GM19043 (cell line): ENCODE measurements around the gene DGAT2L6.

ENCODE experiments used
- ATAC-seq: cut with Tn5 transposase; IDR thresholded peaks from one replicate; pipeline ENCODE4 v1.9.1; 2021; ENCODE audit warnings: low read depth; ENCODE audit not compliant: unreplicated experiment

Gene DGAT2L6, protein sequence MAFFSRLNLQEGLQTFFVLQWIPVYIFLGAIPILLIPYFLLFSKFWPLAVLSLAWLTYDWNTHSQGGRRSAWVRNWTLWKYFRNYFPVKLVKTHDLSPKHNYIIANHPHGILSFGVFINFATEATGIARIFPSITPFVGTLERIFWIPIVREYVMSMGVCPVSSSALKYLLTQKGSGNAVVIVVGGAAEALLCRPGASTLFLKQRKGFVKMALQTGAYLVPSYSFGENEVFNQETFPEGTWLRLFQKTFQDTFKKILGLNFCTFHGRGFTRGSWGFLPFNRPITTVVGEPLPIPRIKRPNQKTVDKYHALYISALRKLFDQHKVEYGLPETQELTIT

DNA sequence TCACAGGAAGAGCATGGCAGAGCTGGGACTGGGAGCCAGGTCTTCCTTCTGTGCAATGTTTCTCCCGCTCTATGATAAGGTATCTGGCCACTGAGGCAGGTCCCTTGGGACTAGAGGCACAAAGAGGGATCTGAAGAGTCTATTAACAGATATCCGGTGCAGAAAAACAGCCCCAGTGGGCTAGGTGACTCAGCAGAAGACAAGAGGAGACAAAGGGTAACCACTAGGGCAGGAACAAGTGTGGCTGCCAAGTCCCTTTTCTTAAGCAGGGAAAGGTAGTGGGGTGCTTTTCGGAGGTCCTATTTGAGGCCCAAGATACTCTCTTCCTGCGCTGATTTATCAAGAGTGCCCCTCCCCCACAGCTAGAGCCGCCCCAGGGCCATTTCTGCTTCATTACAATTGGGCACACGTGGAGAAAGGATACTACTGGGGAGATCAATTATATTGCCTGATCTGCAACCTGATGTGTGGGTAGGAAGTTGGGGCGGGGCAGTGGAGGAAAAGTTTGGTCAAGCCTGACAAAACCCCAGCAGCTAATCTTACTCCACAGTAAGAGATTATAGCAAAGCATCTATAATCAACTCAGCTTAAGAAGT is at the start of gene DGAT2L6:
Gene DGAT2L6, plus strand, starts transcription at position 546 of the 596 bp plus-strand sequence. CDS start 100 bp downstream, outside the sequence.
- peak; percentile 72 for ATAC-seq

- no peak for ATAC-seq
Measured at GRCh38 chrX:70128071-70128470, 49.2 kb upstream of the DGAT2L6 start.

- no peak for ATAC-seq
Measured at GRCh38 chrX:70129816-70130215, 47.5 kb upstream of the DGAT2L6 start.

- ATAC-seq: no peak
Measured at GRCh38 chrX:70132224-70132623, 45.1 kb upstream of the DGAT2L6 start.

DNA sequence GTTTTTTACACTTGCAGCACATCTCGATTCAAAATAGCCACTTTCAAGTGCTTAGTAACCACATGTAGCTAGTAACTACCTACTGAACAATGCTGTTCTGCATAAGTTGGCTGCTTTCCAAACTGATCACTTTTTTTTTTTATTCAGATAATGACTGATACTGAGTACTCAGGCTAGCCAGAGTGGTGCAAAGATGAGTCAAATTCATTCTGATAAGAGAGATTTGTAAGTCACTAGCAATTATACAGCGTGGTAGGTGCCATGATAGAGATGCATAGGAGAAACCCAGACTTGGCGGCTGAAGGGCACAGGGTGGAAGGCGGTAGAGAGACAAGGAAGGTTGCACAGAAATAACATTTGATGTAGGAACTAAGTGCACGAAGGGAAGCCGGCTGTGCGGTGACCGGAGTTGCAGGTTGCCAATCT is 44.4 kb upstream of the DGAT2L6 start:
- ATAC-seq: peak; percentile 10

DNA sequence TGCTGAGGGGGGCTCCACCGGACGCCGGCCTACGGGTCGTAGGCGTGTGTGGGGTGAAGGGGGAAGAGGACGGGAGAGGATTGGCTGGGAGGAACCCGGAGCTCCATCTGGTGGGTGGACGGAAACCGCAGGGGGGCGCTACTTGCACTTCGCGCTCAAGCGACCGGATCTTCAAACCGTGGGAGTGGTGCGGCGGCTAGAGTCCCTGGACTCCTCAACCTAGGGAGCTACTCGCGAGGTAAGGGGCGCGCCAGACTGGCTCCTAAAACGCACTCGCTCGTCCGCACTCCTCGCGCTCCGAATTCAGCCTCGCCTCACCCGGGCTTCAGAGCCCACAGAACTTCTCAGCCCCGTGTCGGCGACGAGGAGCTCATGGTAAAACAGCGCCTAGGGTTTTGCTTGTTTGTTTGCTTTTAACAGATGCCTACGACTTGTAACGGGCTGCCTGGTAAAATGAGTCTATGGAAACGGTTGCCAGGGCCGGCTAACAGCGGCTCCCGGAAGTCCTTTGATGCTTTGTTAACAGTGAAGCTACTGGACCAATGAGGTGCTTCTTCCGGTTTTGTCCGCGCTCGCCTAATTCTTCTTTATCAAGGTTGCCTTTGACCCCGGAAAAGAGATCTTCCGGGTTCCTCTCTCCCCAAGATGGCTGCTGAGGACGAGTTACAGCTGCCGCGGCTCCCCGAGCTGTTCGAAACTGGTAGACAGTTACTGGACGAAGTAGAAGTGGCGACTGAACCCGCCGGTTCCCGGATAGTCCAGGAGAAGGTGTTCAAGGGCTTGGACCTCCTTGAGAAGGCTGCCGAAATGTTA is 43.8 kb upstream of the DGAT2L6 start, which contains the start of gene IGBP1:
Gene IGBP1, plus strand, starts transcription at position 145 of the 813 bp plus-strand sequence. Its CDS starts 501 bp downstream, at position 646.
- ATAC-seq: peak; percentile 86

- no peak for ATAC-seq
Measured at GRCh38 chrX:70134116-70134477, 43.2 kb upstream of the DGAT2L6 start.

DNA sequence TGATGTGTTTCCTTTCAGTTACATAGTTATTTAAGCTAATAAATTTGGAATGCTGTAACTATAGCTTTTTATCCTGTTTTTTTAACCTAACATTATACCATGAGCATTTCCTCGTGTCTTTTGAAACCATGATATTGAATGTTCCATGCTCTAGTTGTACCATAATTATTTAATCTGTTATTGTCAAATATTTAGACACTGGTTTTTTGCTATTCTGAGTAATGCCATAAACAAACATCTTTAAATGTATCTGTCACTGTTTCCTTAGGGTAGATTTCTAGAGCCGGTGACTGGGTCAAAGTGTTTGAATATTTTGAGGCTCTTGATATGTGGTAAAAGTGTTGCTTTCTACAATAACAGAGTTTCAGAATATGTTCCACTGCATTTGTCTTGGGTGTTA is 38.7 kb upstream of the DGAT2L6 start:
- ATAC-seq: no peak

GRCh38 chrX:70139736-70140135 is 37.5 kb upstream of the DGAT2L6 start:
- no peak for ATAC-seq

- ATAC-seq: no peak
Measured at GRCh38 chrX:70141373-70141772, 35.9 kb upstream of the DGAT2L6 start.

DNA sequence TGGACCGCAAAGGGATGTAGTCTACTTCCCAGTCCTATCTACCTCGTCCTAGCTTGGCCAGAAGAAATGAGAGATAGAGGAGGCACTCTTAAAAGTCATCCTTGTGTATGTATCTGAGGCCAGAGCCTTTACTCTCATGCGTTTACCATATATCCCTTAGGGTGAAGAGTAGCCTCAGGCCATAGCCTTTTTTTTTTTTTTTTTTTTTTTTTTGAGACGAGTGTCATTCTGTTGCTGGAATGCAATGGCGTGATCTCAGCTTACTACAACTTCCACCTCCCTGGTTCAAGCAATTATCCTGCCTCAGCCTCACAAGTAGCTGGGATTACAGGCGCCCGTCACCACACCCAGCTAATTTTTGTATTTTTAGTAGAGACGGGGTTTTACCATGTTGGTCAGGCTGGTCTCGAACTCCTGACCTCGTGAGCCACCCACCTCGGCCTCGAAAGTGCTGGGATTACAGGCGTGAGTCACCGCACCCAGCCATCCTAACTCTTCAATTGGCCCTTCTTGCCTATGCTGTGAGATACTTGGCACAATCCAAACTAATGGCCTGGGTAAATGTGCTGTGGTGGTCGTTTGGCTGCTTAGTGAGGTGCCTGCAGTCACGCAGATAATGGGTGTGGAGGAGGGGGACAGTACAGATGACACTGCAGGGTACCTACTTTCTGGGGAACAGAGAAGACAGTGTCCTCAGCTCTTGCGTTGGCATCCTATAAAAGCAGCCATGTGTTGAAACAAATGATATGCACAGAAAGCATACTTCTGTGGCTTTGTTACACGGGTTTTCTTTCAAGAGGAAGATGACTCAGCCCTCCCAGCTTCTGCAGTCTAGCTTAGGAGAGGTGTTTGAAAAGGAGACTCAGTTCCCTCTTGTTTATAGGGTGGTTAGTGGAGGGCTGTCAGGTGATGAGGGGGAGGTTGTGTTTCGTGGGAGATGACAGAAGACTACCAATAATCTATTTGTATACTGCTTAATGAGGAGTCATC is 10.4 kb upstream of the DGAT2L6 start:
- no peak for ATAC-seq

DNA sequence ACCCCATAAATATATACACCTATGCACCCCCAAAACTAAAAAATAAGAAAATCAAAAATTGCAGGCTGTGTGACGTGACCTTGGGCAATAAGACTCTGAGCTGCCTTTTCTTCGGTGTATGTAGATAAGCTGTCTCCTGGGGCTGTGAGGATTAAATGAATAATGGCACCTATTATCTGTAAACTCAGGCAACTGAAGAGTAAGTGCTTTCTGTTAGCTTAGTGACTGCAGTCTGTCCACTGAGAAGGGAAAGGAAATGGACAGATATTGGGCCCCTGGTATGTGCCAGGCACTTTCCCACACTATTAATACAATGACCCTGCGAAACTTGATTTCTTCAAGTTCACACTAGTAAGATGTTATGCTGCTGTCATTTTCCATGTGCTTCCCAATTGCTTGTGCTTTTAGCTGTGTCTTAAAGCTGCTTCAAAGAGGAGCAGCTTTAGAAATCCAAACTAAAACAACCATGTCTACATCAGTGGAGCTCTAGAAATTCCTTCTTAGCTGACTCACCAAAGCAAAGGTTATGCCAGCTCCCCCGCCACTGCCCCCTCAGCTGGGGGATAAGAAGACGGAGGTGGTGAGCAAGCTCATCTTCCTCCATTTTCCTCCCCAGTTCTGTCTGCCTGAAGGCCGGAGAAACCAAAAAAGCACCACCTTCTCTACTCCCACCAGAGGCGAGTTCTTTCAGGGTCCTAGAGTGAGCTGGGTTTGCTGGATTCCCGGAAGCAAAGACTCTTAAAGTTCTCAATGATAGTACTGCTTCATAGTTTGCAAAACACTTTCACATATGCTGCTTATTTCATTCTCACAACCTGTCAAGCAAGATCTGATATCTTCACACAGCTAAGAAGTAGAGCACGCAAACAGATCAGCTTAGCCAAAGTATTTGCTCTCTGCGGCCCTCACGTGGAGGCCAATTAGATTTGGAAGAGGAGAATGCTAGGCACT is 8.8 kb upstream of the DGAT2L6 start:
- ATAC-seq: no peak

DNA sequence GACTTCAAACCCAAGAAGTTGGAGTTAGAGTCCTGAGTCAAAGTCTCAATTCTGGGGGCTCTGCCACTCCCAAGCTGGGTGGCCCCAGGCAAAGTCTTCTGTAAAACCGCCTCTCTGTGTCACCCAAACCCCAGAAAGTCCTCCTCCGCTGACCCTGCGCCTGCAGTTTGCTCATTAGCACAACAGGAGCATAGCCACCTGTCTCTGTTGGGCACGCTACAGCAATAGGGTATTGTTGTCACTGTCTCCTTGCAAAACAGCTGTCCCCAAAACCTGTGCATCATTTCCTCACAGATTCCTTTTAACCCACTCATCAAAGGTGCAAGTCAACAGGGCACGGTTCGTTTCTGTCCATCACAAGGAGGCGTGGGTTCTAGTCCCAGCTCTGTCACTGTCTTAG is 8.0 kb upstream of the DGAT2L6 start:
- ATAC-seq: no peak

DNA sequence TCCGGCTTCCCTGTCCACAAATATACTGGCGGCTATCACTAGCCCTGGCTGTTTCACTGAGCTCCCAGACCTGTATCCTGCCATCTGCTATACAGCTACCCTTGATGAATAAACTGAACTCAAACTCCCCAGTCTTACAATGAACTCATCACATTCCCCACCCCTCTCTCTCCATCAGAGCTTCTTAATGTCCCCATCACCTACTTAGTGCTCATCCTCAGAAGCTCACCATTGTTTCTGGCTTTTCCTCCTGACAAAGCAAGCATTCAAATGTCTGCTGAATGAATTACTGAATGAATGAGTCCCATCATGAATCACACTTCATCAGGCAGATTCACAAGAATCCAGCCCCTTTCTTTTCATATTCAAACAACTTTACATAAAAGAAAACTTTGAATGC is 5.7 kb upstream of the DGAT2L6 start:
- ATAC-seq: no peak

DNA sequence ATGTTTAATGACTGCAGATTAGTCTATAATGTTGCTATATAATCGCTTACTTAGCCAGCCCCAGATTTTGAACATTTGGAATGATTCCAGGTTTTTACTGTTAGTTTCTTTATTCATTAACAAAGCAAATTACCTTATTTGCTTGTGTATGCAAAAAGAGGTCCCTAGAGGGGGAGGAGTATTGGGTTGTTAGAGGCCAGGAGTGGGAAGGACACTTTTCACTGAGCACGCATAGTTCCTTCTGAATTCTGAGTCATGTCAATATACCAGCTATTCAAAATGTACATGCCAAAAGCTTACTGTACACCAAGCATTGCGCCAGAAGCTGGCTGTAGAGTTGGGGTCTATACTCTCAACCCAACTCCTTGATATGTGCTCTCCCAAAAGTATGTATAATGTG is 5.1 kb upstream of the DGAT2L6 start:
- ATAC-seq: no peak

DNA sequence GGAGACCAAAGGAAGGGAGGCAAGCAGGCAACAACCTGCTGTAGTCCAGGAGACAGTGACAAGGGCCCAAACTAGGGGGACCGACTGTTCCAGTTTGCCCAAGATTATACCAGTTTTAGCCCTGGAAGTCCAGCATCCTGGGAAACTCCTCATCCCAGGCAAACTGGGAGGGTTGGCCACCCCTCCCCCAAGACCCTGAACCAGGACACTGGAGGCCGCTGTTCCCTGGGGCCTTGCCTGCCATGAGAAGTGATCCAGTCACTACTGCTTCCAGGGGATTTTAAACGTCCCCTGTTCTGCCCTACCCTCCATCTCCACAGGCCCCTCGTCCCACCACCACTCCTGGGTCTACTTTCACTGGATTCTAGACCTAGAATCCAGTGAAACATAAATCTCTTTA is 4.3 kb upstream of the DGAT2L6 start:
- ATAC-seq: no peak

- ATAC-seq: no peak
Measured at GRCh38 chrX:70174754-70175153, 2.5 kb upstream of the DGAT2L6 start.

DNA sequence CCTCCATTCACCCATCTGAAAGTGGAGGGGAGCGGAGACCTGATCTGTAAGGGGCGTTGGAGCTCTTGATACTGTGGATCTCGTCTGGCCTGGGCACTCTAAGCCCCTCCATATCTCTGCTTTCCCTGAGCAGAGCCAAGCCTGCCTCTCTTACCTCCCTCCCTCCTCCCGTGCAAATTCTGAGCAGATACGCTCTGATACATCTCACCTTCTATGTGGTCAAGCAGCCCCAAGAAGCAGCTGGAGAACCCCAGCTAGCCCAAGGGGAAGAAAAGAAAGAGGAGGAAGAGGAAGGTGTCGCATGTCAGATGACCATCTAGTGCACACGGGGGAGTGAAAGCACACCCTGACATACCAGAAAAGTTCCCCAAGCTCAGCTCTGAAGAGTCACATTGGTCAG is 1.9 kb upstream of the DGAT2L6 start:
- no peak for ATAC-seq

- ATAC-seq: no peak
Measured at GRCh38 chrX:70183091-70183490, 5.8 kb downstream of the DGAT2L6 start.
